GM12891 (cell line): Measurements from ENCODE around the gene GABRG2.

Experiments used
- POLR2A ChIP-seq: IDR thresholded peaks from 2 replicates; pipeline ENCODE4 v1.6.1; 2011; ENCODE audit warnings: low read depth, low read length, control low read depth
- POLR2AphosphoS5 ChIP-seq: IDR thresholded peaks from 2 replicates; pipeline ENCODE4 v1.6.1; 2011; ENCODE audit warnings: low read depth, low read length, control low read depth

DNA sequence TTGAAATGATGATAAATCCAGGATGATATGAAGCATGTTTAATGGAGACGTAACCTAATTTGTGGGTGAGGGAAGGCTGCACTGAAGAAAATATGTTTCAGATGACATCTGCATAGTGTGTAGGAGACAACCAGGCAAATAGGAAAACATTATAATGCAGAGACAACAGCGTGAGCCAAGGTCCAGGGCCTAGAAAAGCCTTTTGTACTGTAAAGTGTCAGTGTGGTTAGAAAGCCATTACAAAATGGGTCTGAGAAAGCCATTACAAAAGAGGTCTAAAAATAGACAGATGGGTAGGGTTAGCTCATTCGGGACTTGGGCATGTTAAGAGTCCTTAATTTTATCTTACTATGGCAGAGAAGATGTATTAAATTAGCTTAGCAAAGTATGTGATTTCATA, 14.9 kb upstream of the GABRG2 start:
- no peak for TF ChIP-seq POLR2A
- TF ChIP-seq POLR2AphosphoS5: no peak
